Stomach (tissue), 4 donors: ENCODE results near the gene INTS12.

ENCODE experiments used
- EP300 ChIP-seq: sonication (generic); formaldehyde crosslinking; IDR thresholded peaks from one replicate; pipeline ENCODE4 v1.6.1; 2017; ENCODE audit warnings: antibody characterized with exemption
- POLR2A ChIP-seq, 4 donors: fragments of 450-650 bp; IDR thresholded peaks; one replicate each; pipeline ENCODE4 v1.6.1; 2016; ENCODE audit warnings: antibody characterized with exemption in 4 of 4, control low read depth in 2 of 4, mild to moderate bottlenecking in 1 of 4, moderate library complexity in 1 of 4
- POLR2AphosphoS5 ChIP-seq, 3 donors: sonication (generic); formaldehyde crosslinking; IDR thresholded peaks; one replicate each; pipeline ENCODE4 v1.6.1; 2016; ENCODE audit warnings: antibody characterized with exemption in 3 of 3
- TF ChIP-seq, protein P1 (sequence below), 7 experiments: fragments of 450-650 bp in 4 of 7; fragments of 200-600 bp in 3 of 7; sonication (generic) in 3 of 7; IDR thresholded peaks; one replicate each; pipeline ENCODE4 v1.5.1; 2016 to 2019; ENCODE audit warnings: antibody characterized with exemption in 7 of 7, control low read depth in 2 of 7, mild to moderate bottlenecking in 1 of 7

DNA sequence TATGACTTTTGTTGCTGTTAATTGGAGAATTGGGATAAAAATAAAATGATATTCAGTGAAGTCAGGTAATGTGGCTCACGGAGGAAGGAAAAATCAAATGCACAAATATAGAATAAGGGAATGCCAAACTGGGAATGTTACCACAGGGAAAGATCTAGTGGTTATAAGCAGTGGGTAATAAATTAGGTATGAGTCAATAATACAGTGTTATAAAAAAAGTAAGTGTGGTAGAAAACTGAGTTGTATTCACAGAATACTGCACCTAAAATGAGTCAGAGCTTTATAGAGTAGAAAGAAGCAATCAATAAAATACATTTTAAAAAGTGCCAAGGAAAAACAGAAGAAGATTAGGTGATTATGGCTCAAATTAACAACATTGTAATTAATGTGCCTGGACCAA is 34.5 kb downstream of the INTS12 start:
- no peak for TF ChIP-seq POLR2A (IDR thresholded peaks at IDR 0.05)
- TF ChIP-seq, protein P1, sequence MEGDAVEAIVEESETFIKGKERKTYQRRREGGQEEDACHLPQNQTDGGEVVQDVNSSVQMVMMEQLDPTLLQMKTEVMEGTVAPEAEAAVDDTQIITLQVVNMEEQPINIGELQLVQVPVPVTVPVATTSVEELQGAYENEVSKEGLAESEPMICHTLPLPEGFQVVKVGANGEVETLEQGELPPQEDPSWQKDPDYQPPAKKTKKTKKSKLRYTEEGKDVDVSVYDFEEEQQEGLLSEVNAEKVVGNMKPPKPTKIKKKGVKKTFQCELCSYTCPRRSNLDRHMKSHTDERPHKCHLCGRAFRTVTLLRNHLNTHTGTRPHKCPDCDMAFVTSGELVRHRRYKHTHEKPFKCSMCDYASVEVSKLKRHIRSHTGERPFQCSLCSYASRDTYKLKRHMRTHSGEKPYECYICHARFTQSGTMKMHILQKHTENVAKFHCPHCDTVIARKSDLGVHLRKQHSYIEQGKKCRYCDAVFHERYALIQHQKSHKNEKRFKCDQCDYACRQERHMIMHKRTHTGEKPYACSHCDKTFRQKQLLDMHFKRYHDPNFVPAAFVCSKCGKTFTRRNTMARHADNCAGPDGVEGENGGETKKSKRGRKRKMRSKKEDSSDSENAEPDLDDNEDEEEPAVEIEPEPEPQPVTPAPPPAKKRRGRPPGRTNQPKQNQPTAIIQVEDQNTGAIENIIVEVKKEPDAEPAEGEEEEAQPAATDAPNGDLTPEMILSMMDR (IDR thresholded peaks at IDR 0.05), result no peak
- TF ChIP-seq POLR2AphosphoS5 (IDR thresholded peaks at IDR 0.05), result no peak
- no peak for TF ChIP-seq EP300
